GM18508 (cell line): ENCODE measurements around the gene MFSD6.

Experiments
- ATAC-seq: cut with Tn5 transposase; IDR thresholded peaks from one replicate; pipeline ENCODE4 v1.9.1; 2021; ENCODE audit warnings: moderate number of reproducible peaks; ENCODE audit not compliant: insufficient read depth, unreplicated experiment

Gene MFSD6

DNA sequence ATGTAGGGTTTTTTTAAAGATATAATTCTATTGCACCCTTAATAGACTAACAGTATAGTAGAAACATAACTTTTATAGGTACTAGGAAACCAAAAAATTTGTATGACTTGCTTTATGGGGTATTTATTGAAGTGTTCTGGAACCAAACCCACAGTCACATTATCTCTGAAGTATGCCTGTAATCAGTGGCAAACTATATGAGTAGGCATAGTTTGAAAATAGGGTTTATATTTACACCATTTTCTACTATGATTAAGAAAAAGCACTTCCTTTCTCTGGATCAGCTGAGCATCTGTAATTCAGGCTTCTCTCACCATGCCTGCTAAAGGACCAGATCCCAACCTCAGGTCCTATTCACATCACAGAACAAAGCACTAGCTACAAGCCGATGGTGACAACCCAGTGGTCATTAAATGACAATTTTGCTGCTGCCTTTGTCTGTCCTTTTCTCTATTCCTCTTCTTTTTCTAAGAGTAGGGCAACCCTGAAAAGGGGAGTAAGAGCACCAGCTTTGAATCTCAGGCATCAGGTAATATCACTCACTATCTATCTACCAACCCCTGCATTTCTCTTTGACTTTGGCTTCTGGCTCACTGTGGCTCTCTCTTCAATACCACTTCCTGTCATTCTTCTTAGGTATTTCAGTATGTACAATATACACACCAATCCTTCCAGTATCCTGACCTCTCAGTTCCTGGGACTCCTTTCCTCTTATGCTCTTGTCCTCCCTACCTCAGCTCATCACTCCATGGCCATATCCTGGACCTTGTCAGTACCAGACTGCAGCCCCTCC, 112.0 kb downstream of the MFSD6 start:
- ATAC-seq: no peak

- no peak for ATAC-seq
Observed at GRCh38 chr2:190524928-190525327, 116.8 kb downstream of the MFSD6 start.

DNA sequence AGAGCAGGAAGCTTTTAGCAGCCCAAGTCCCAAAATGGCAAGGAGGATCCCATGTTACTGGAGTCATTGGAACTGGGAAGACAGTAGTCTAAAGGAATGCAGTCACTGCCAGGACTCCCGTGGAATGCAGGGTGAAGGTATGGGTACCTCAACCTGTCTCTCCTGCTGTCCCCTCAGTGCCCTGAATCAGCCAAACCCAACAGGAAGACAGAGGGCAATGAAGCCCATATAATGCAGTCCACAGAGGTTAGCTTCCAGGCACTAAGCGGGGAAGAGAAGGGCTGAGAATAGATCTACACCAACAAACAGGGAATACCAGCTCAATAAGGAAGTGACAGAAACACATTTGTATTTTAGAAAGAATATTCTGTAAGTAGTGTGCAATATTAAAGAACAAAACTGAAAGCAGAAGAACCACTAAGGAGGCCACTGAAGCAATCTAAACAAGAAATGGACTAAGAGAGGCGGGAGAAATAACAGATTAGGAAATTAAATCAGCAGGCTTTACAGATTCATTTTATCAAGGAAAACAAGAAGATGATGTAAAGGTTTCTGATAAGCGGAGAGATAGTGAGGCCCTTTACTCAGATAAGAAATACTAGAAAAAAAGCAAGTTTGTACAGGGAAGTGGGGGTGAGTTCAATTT, 118.1 kb downstream of the MFSD6 start:
- no peak for ATAC-seq

DNA sequence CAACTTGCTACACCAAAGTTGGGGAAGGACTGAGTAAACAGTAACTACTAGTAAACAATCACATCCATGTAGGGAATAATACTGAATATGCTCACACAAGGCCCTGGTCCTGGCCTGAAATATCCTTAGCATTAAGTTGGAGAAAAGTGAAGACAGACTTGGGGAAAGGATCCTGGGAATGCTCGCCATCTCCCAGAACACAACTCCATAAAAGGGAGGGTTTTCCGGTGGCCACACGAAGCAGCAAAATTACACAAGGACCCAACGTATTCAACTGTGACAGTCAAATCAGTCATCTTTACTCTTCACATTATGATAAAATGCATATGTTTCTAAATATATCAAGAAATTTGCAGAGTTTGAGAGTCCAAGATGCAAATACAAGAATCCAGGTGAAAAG, 119.1 kb downstream of the MFSD6 start:
- no peak for ATAC-seq

DNA sequence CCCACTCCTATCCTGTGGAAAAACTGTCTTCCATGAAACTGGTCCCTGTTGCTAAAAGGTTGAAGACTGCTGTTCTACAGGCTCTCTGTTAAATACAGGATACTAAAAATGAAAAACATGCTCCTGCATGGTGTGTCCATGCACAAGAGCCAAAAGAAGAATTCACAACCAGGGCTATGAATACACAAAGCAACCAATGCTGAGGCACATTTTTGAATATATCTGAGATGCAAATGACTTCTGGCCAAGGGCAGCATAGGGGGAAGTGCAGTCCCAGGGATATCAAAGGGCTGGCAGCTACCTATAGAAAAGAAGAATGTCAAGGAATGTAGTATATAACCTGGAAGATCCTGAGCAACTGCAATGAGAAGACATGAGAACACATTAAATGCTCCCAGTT, 119.8 kb downstream of the MFSD6 start:
- ATAC-seq: no peak

GRCh38 chr2:190528521-190529001, 120.4 kb downstream of the MFSD6 start:
- no peak for ATAC-seq

- ATAC-seq: no peak
Observed at GRCh38 chr2:190529486-190530247, 121.5 kb downstream of the MFSD6 start.

DNA sequence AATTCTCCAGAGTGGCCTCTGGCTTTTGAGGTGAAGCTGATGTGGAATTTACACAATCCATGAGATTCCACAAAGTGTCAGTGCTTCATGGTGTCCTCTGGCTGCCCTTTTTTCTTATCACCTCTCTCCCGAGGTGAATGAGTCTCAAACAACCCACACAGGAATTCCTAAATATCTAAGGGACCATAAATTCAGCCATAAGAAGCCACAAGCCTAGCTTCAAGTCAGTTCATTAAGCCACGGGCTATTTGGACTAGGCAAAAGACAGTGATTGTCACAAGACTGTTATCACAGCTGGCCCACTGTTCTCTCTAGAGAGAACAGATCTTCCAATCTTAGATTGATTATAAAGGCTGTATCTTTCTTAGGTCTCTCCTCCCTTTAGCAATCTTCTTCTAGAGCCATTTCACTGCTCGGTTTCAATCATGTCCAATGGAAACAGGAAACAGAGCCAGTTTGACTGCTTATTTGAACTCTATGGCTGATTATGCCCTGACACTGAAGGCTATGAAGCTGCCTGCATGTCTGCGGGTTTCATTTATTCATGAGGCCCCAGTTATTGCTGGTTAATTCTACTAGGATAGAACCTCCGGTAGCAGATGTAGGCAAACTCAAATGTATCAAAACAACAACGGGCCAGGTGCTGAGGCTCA, 122.2 kb downstream of the MFSD6 start:
- no peak for ATAC-seq

DNA sequence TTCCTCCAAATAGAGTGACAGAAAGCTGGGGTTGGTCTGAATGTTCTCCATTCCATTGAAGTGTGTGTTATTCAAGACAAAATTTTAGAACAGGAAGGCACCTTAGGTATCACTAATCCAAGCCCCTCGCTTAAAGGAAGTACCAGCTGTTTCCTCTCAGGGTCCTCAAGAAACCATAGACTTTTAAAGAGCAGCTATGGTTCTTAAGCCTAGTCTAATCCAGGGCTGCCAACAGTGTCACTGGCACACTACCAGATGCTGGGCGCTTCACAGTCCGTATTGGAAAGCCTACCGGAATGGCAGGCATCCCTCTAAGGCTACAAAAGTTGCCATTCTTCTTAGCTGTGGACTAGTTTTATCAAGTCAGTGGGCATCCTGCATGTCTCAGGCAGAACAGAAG, 124.4 kb downstream of the MFSD6 start:
- ATAC-seq: no peak

GRCh38 chr2:190533175-190533967, 125.2 kb downstream of the MFSD6 start:
- no peak for ATAC-seq

GRCh38 chr2:190533968-190534309, 125.8 kb downstream of the MFSD6 start:
- peak; percentile 9 for ATAC-seq

- ATAC-seq: peak; percentile 50
Observed at GRCh38 chr2:190534310-190535120, 126.4 kb downstream of the MFSD6 start, which contains the start of gene NEMP2. Gene NEMP2 (minus strand): TSS chr2:190534722. CDS start chr2:190534655, 67 bp downstream.

DNA sequence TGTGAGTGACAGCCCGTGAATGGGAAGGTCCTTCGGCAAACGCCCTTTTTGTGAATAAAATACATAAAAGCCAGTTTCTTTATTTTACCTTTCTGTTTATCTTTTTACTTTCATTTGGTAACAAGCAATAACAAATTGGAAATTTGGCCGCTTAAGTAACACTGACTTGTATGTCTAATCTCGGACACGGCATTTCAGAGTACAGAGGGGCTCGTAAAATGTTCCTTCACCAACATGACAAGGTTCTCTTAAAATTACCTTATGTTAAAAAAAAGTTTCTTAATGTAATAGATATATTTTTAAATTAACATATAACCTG, 126.9 kb downstream of the MFSD6 start:
- ATAC-seq: no peak

GRCh38 chr2:190535586-190535985, 127.4 kb downstream of the MFSD6 start:
- no peak for ATAC-seq

DNA sequence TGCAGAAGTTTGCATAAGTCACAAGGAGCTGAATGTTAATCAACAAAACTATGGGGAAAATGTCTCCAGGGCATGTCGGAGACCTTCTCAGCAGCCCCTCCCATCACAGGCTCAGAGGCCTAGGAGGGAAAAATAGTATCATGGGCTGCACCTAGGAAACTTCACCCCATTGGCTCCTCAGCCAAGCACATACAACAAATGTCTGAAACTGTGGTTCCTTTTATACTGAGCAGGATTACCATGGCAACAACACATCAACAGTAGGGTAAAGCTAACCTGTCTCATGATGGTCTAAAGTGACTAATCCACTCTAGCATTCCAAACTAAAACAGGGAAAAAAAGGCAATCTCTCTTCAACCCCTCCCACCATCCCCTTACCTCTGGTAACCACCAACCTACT, 129.6 kb downstream of the MFSD6 start:
- ATAC-seq: no peak

- no peak for ATAC-seq
Observed at GRCh38 chr2:190538201-190538600, 130.0 kb downstream of the MFSD6 start.

DNA sequence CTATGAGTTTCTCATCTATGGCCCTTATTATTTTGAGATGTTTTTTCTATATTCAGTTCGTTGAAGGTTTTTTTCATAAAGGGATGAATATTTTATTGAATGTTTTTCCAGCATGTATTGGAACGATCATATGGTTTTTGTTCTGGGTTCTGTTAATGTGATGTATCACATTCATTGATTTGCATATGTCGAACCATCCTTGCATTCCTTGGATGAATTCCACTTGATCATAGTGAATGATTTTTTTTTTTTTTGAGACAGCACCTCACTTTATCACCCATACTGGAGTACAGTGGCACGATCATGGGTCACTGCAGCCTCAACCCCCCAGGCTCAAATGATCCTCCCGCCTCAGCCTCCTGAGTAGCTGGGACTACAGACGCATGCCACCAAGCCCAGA, 131.9 kb downstream of the MFSD6 start:
- ATAC-seq: no peak

GRCh38 chr2:190545093-190545492, 136.9 kb downstream of the MFSD6 start:
- no peak for ATAC-seq
